NB4 (cell line): ENCODE measurements around the gene TIMM10.
A peak's percentile ranks its signal among the peaks of the same experiment; 100 is the strongest.
"Not testable (repeated sequence)": the region's sequence is repeated elsewhere in the genome, so short reads cannot be mapped to it uniquely, and the experiment has no call there.

ENCODE experiments used
- DNase-seq: peaks from one replicate; pipeline ENCODE4 v3.0.0; 2010; ENCODE audit warnings: low read depth
- H3K4me3 ChIP-seq: one replicate; pipeline ENCODE4 v1.5.1; 2011; ENCODE audit warnings: mild to moderate bottlenecking, low read depth, low read length, moderate library complexity
- MYC ChIP-seq: IDR thresholded peaks from 2 replicates; pipeline ENCODE4 v1.6.1; 2011; ENCODE audit warnings: low read depth, low read length
- POLR2A ChIP-seq: IDR thresholded peaks from 2 replicates; pipeline ENCODE4 v1.6.1; 2011; ENCODE audit warnings: mild to moderate bottlenecking; ENCODE audit not compliant: insufficient read length; ENCODE audit errors: extremely low read depth
- TF ChIP-seq, protein P1 (sequence below): IDR thresholded peaks from one replicate; pipeline ENCODE4 v1.5.1; 2012; ENCODE audit warnings: low read depth, low read length
- TF ChIP-seq, protein P2 (sequence below): IDR thresholded peaks from 2 replicates; pipeline ENCODE4 v1.6.1; 2011; ENCODE audit warnings: low read depth, low read length

The TIMM10 gene

GRCh38 chr11:57541169-57541568 is 10.6 kb upstream of the TIMM10 start:
- no peak overlapping the region for H3K4me3 ChIP-seq
- DNase-seq: no peak
- TF ChIP-seq, protein P1, sequence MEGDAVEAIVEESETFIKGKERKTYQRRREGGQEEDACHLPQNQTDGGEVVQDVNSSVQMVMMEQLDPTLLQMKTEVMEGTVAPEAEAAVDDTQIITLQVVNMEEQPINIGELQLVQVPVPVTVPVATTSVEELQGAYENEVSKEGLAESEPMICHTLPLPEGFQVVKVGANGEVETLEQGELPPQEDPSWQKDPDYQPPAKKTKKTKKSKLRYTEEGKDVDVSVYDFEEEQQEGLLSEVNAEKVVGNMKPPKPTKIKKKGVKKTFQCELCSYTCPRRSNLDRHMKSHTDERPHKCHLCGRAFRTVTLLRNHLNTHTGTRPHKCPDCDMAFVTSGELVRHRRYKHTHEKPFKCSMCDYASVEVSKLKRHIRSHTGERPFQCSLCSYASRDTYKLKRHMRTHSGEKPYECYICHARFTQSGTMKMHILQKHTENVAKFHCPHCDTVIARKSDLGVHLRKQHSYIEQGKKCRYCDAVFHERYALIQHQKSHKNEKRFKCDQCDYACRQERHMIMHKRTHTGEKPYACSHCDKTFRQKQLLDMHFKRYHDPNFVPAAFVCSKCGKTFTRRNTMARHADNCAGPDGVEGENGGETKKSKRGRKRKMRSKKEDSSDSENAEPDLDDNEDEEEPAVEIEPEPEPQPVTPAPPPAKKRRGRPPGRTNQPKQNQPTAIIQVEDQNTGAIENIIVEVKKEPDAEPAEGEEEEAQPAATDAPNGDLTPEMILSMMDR: no peak
- TF ChIP-seq, protein P2, sequence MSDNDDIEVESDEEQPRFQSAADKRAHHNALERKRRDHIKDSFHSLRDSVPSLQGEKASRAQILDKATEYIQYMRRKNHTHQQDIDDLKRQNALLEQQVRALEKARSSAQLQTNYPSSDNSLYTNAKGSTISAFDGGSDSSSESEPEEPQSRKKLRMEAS: no peak
- no peak for TF ChIP-seq MYC
- no peak for TF ChIP-seq POLR2A

- no peak for DNase-seq
- TF ChIP-seq, protein P2: no peak
- TF ChIP-seq, protein P1: no peak
- no peak for TF ChIP-seq POLR2A
- TF ChIP-seq MYC: no peak
- no peak overlapping the region for H3K4me3 ChIP-seq
Observed at GRCh38 chr11:57539342-57539741, 8.8 kb upstream of the TIMM10 start.

- no peak within 1 kb of the TSS for H3K4me3 ChIP-seq
- TF ChIP-seq, protein P1: no peak
- no peak for TF ChIP-seq MYC
- no peak for TF ChIP-seq POLR2A
- TF ChIP-seq, protein P2: no peak
- no peak for DNase-seq
Observed at GRCh38 chr11:57536947-57537619, 6.5 kb upstream of the TIMM10 start, which contains the start of gene SMTNL1. SMTNL1 (plus strand) TSS chr11:57537595; CDS start chr11:57542643, 5,048 bp downstream.

DNA sequence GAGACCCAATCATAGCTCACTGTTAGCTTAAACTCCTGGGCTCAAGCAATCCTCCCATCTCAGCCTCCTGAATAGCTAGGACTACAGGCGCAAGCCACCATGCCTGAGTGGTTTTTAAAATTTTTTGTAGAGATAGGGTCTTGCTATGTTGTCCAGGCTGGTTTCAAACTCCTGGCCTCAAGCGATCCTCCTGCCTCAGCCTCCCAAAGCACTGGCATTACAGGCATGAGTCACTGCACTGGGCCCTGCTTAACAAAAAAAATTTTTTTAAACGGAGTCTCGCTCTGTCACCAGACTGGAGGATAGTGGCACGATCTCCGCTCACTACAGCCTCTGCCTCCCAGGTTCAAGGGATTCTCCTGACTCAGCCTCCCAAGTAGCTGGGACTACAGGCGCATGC is 3.9 kb upstream of the TIMM10 start:
- not testable (repeated sequence) for DNase-seq, H3K4me3 ChIP-seq

DNA sequence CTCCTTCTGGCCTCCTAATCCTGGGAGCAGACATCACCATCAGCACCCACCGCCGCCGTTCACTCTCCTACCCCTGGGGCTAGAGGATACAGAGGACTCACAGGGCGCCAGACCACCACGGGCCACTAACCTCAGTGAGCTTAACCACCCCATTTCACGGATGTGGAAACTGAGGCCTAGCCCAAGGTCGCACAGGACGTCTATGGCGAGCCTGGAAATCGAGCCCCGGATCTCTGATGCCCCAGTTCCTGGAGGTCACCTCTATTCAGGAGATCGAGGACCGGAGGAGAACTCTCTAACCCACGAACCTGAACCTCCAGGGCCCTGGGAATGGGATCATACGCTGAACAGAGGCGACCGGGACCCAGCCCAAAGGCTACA is 349 bp downstream of the TIMM10 start:
- TF ChIP-seq, protein P2: no peak
- TF ChIP-seq, protein P1: no peak
- TF ChIP-seq MYC (no peak), POLR2A (no peak)
- peak; percentile 33 for DNase-seq

GRCh38 chr11:57529012-57529411 is 1.5 kb downstream of the TIMM10 start:
- peak overlapping the region; percentile 97 for H3K4me3 ChIP-seq
- TF ChIP-seq POLR2A: no peak
- TF ChIP-seq, protein P1: no peak
- TF ChIP-seq, protein P2: no peak
- TF ChIP-seq MYC: no peak
- DNase-seq: no peak

More for the DNA sequence above, 349 bp downstream of the TIMM10 start:
- peak overlapping the region; percentile 97 for H3K4me3 ChIP-seq
